ENCODE results near the gene STK4. TPM values are rescaled to one million over a fixed set of nuclear protein-coding genes. Genes with fewer than 3 reads are reported as not detected.

Gene STK4
- total RNA-seq, 1 experiment from 2014 or later, result 41.2 TPM

DNA sequence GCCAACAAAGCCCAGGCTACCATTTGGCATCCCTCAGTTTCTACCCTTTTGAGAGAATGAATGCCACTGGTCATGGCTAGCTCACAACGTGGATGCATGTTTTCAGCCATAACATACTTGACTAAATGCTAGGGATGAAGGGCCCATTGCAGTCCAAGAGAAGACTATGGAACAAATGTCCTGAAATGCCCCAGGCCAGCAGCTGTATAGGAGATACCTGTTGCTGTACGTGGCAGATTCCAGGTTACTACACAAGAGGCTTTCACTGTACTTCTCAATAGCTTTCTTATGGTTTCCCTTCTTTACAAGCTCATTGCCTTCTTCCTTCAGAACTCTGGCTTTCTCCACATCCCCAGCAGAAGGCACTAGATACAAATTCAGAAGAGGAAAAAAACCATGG lies 17.8 kb upstream of the STK4 start:
- TF ChIP-seq ZNF423 (CRISPR knock-in tag; IDR thresholded peaks at IDR 0.05) (no peak), CREB1 (CRISPR knock-in tag; IDR thresholded peaks at IDR 0.05) (no peak), ZNF232 (CRISPR knock-in tag; IDR thresholded peaks at IDR 0.05) (no peak), ZNF317 (CRISPR knock-in tag; IDR thresholded peaks at IDR 0.05; ENCODE audit: borderline replicate concordance, low read depth) (no peak), HMGA2 (CRISPR knock-in tag; IDR thresholded peaks at IDR 0.05) (no peak)
- TF ChIP-seq, protein P1, sequence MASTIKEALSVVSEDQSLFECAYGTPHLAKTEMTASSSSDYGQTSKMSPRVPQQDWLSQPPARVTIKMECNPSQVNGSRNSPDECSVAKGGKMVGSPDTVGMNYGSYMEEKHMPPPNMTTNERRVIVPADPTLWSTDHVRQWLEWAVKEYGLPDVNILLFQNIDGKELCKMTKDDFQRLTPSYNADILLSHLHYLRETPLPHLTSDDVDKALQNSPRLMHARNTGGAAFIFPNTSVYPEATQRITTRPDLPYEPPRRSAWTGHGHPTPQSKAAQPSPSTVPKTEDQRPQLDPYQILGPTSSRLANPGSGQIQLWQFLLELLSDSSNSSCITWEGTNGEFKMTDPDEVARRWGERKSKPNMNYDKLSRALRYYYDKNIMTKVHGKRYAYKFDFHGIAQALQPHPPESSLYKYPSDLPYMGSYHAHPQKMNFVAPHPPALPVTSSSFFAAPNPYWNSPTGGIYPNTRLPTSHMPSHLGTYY (CRISPR knock-in tag; IDR thresholded peaks at IDR 0.05), result no peak
- no peaks in the 10 kb centered on the region for H3K27me3 Mint-ChIP-seq (ENCODE audit: low read depth)
- ChIA-PET POLR2A (no interaction called here), CTCF (no interaction called here)
- H3K4me3 Mint-ChIP-seq, result no peak overlapping the region
- peaks cover 73% of the 10 kb centered on the region for H3K36me3 Mint-ChIP-seq
- no peaks in the 10 kb centered on the region for H3K9me3 Mint-ChIP-seq
- no peak overlapping the region for H3K27ac Mint-ChIP-seq
- no peak for ATAC-seq
- no peak for DNase-seq (ENCODE audit: low spot score)
- H3K4me1 Mint-ChIP-seq, result no peaks in the 10 kb centered on the region

DNA sequence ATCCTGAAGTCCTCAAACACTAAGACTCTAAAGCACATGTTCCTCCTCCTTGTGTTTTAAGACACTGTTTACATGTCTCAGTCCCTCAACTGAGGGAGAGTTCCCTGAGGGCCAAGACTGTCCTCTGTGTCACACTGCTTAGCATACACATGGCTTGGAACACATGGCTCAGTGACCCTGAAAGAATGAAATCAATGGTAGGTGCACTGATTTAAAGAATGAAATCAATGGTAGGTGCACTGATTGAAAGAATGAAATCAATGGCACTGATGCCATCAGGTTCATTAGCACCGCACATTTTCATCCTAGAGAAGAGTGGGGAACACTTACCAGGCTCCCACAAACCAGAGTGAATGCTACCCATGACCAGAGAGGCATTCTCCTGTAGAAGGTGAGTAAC lies 15.9 kb upstream of the STK4 start:
- ChIA-PET POLR2A (no interaction called here), CTCF (no interaction called here)

More for the DNA sequence above, 15.9 kb upstream of the STK4 start:
- Mint-ChIP-seq H3K4me1 (no peaks in the 10 kb centered on the region), H3K27me3 (ENCODE audit: low read depth) (no peaks in the 10 kb centered on the region), H3K36me3 (peaks cover 75% of the 10 kb centered on the region), H3K27ac (no peak overlapping the region), H3K4me3 (no peak overlapping the region), H3K9me3 (no peaks in the 10 kb centered on the region)
- ATAC-seq (no peak), DNase-seq (ENCODE audit: low spot score) (no peak)
- TF ChIP-seq, protein P2, sequence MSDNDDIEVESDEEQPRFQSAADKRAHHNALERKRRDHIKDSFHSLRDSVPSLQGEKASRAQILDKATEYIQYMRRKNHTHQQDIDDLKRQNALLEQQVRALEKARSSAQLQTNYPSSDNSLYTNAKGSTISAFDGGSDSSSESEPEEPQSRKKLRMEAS (CRISPR knock-in tag; IDR thresholded peaks at IDR 0.05), result no peak
- TF ChIP-seq EMX1 (CRISPR knock-in tag; IDR thresholded peaks at IDR 0.05) (no peak), NR3C1 (CRISPR knock-in tag; conservative IDR thresholded peaks at IDR 0.05; ENCODE audit: low read depth) (no peak), TEAD4 (CRISPR knock-in tag; IDR thresholded peaks at IDR 0.05) (no peak)
- TF ChIP-seq, protein P3, sequence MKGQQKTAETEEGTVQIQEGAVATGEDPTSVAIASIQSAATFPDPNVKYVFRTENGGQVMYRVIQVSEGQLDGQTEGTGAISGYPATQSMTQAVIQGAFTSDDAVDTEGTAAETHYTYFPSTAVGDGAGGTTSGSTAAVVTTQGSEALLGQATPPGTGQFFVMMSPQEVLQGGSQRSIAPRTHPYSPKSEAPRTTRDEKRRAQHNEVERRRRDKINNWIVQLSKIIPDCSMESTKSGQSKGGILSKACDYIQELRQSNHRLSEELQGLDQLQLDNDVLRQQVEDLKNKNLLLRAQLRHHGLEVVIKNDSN (CRISPR knock-in tag; IDR thresholded peaks at IDR 0.05), result no peak
- TF ChIP-seq, protein P4, sequence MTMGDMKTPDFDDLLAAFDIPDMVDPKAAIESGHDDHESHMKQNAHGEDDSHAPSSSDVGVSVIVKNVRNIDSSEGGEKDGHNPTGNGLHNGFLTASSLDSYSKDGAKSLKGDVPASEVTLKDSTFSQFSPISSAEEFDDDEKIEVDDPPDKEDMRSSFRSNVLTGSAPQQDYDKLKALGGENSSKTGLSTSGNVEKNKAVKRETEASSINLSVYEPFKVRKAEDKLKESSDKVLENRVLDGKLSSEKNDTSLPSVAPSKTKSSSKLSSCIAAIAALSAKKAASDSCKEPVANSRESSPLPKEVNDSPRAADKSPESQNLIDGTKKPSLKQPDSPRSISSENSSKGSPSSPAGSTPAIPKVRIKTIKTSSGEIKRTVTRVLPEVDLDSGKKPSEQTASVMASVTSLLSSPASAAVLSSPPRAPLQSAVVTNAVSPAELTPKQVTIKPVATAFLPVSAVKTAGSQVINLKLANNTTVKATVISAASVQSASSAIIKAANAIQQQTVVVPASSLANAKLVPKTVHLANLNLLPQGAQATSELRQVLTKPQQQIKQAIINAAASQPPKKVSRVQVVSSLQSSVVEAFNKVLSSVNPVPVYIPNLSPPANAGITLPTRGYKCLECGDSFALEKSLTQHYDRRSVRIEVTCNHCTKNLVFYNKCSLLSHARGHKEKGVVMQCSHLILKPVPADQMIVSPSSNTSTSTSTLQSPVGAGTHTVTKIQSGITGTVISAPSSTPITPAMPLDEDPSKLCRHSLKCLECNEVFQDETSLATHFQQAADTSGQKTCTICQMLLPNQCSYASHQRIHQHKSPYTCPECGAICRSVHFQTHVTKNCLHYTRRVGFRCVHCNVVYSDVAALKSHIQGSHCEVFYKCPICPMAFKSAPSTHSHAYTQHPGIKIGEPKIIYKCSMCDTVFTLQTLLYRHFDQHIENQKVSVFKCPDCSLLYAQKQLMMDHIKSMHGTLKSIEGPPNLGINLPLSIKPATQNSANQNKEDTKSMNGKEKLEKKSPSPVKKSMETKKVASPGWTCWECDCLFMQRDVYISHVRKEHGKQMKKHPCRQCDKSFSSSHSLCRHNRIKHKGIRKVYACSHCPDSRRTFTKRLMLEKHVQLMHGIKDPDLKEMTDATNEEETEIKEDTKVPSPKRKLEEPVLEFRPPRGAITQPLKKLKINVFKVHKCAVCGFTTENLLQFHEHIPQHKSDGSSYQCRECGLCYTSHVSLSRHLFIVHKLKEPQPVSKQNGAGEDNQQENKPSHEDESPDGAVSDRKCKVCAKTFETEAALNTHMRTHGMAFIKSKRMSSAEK (CRISPR knock-in tag; IDR thresholded peaks at IDR 0.05; ENCODE audit: borderline replicate concordance), result no peak
- TF ChIP-seq, protein P5, sequence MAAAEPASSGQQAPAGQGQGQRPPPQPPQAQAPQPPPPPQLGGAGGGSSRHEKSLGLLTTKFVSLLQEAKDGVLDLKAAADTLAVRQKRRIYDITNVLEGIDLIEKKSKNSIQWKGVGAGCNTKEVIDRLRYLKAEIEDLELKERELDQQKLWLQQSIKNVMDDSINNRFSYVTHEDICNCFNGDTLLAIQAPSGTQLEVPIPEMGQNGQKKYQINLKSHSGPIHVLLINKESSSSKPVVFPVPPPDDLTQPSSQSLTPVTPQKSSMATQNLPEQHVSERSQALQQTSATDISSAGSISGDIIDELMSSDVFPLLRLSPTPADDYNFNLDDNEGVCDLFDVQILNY (CRISPR knock-in tag; IDR thresholded peaks at IDR 0.05), result no peak
- TF ChIP-seq, protein P6, sequence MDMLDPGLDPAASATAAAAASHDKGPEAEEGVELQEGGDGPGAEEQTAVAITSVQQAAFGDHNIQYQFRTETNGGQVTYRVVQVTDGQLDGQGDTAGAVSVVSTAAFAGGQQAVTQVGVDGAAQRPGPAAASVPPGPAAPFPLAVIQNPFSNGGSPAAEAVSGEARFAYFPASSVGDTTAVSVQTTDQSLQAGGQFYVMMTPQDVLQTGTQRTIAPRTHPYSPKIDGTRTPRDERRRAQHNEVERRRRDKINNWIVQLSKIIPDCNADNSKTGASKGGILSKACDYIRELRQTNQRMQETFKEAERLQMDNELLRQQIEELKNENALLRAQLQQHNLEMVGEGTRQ (CRISPR knock-in tag; IDR thresholded peaks at IDR 0.05), result no peak
- TF ChIP-seq, protein P7, sequence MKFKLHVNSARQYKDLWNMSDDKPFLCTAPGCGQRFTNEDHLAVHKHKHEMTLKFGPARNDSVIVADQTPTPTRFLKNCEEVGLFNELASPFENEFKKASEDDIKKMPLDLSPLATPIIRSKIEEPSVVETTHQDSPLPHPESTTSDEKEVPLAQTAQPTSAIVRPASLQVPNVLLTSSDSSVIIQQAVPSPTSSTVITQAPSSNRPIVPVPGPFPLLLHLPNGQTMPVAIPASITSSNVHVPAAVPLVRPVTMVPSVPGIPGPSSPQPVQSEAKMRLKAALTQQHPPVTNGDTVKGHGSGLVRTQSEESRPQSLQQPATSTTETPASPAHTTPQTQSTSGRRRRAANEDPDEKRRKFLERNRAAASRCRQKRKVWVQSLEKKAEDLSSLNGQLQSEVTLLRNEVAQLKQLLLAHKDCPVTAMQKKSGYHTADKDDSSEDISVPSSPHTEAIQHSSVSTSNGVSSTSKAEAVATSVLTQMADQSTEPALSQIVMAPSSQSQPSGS (CRISPR knock-in tag; IDR thresholded peaks at IDR 0.05; ENCODE audit: borderline replicate concordance, low read depth), result no peak
- TF ChIP-seq, protein P8, sequence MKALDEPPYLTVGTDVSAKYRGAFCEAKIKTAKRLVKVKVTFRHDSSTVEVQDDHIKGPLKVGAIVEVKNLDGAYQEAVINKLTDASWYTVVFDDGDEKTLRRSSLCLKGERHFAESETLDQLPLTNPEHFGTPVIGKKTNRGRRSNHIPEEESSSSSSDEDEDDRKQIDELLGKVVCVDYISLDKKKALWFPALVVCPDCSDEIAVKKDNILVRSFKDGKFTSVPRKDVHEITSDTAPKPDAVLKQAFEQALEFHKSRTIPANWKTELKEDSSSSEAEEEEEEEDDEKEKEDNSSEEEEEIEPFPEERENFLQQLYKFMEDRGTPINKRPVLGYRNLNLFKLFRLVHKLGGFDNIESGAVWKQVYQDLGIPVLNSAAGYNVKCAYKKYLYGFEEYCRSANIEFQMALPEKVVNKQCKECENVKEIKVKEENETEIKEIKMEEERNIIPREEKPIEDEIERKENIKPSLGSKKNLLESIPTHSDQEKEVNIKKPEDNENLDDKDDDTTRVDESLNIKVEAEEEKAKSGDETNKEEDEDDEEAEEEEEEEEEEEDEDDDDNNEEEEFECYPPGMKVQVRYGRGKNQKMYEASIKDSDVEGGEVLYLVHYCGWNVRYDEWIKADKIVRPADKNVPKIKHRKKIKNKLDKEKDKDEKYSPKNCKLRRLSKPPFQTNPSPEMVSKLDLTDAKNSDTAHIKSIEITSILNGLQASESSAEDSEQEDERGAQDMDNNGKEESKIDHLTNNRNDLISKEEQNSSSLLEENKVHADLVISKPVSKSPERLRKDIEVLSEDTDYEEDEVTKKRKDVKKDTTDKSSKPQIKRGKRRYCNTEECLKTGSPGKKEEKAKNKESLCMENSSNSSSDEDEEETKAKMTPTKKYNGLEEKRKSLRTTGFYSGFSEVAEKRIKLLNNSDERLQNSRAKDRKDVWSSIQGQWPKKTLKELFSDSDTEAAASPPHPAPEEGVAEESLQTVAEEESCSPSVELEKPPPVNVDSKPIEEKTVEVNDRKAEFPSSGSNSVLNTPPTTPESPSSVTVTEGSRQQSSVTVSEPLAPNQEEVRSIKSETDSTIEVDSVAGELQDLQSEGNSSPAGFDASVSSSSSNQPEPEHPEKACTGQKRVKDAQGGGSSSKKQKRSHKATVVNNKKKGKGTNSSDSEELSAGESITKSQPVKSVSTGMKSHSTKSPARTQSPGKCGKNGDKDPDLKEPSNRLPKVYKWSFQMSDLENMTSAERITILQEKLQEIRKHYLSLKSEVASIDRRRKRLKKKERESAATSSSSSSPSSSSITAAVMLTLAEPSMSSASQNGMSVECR (CRISPR knock-in tag; IDR thresholded peaks at IDR 0.05; ENCODE audit: borderline replicate concordance), result no peak
- TF ChIP-seq, protein P9, sequence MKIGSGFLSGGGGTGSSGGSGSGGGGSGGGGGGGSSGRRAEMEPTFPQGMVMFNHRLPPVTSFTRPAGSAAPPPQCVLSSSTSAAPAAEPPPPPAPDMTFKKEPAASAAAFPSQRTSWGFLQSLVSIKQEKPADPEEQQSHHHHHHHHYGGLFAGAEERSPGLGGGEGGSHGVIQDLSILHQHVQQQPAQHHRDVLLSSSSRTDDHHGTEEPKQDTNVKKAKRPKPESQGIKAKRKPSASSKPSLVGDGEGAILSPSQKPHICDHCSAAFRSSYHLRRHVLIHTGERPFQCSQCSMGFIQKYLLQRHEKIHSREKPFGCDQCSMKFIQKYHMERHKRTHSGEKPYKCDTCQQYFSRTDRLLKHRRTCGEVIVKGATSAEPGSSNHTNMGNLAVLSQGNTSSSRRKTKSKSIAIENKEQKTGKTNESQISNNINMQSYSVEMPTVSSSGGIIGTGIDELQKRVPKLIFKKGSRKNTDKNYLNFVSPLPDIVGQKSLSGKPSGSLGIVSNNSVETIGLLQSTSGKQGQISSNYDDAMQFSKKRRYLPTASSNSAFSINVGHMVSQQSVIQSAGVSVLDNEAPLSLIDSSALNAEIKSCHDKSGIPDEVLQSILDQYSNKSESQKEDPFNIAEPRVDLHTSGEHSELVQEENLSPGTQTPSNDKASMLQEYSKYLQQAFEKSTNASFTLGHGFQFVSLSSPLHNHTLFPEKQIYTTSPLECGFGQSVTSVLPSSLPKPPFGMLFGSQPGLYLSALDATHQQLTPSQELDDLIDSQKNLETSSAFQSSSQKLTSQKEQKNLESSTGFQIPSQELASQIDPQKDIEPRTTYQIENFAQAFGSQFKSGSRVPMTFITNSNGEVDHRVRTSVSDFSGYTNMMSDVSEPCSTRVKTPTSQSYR (CRISPR knock-in tag; IDR thresholded peaks at IDR 0.05), result no peak
